Upper lobe of right lung (tissue), 1 donor: Measurements from ENCODE around the gene TCF7L2. TPM values are rescaled to one million over a fixed set of nuclear protein-coding genes. Genes with fewer than 3 reads are reported as not detected.

Source experiments
- ATAC-seq: fragments of 200-7000 bp; cut with Tn5 transposase; one replicate; pipeline ENCODE4 v1.9.1; 2020; ENCODE audit warnings: mild to moderate bottlenecking, moderate library complexity
- DNase-seq: peaks from one replicate; pipeline ENCODE4 v3.0.0-alpha.2; 2020
- H3K27ac ChIP-seq: fragments of 200-600 bp; one replicate; pipeline ENCODE4 v1.8.0; 2022
- H3K27me3 ChIP-seq: fragments of 200-600 bp; one replicate; pipeline ENCODE4 v1.8.0; 2022; ENCODE audit warnings: mild to moderate bottlenecking
- H3K36me3 ChIP-seq: fragments of 200-600 bp; one replicate; pipeline ENCODE4 v1.8.0; 2022
- H3K4me1 ChIP-seq: fragments of 200-600 bp; one replicate; pipeline ENCODE4 v1.8.0; 2022
- H3K4me3 ChIP-seq: fragments of 200-600 bp; one replicate; pipeline ENCODE4 v1.8.0; 2022; ENCODE audit warnings: mild to moderate bottlenecking
- H3K9me3 ChIP-seq: fragments of 200-600 bp; one replicate; pipeline ENCODE4 v1.8.0; 2022
- intact Hi-C: fragments of 100-400 bp; cut with DNase I; formaldehyde crosslinking; loops from one replicate; pipeline ENCODE4 v1.11.0; 2022
- total RNA-seq: library from RNA; stranded (reverse); fragmentation: NEBNext Ultra II Directional; extraction: Animal tissue kit (Norgen Biotek cat#: 25700); gene quantifications from one replicate; pipeline ENCODE4 v1.2.1, GENCODE V29; 2021
- TF ChIP-seq, protein P1 (sequence below): fragments of 200-600 bp; IDR thresholded peaks from one replicate; pipeline ENCODE4 v1.8.0; 2022; ENCODE audit warnings: antibody characterized with exemption
- donor health status: DM: no; HTN: yes; CAD: no; lungs with severe emphysema.

Gene TCF7L2
- total RNA-seq, 1 donor from 2014 or later, result 47.4 TPM

DNA sequence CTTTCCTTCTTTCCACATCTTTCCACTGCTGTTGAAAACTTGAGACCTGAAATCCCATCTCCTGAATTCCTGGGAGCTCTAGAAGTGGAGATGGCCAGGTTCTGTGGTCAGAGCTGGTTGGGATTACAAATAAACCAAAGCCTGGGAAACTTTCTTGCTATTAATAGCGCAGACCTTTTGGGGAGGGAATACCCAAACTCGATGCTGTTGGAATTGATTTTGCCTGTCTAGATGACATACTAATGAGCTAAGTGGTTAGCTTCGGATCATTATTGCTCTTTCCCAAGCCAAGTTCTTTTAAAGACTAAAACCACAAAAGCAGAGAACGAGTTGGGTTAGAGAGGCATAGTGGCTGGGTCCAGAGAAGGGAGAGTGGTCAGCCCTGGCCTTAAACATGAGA, 76.6 kb downstream of the TCF7L2 start:
- no peaks in the 10 kb centered on the region for H3K36me3 ChIP-seq
- intact Hi-C loops, result no loop called here
- no peaks in the 10 kb centered on the region for H3K9me3 ChIP-seq
- no peak overlapping the region for H3K4me3 ChIP-seq
- no peaks in the 10 kb centered on the region for H3K27me3 ChIP-seq
- no peak for ATAC-seq
- peaks cover 36% of the 10 kb centered on the region for H3K4me1 ChIP-seq
- TF ChIP-seq, protein P1, sequence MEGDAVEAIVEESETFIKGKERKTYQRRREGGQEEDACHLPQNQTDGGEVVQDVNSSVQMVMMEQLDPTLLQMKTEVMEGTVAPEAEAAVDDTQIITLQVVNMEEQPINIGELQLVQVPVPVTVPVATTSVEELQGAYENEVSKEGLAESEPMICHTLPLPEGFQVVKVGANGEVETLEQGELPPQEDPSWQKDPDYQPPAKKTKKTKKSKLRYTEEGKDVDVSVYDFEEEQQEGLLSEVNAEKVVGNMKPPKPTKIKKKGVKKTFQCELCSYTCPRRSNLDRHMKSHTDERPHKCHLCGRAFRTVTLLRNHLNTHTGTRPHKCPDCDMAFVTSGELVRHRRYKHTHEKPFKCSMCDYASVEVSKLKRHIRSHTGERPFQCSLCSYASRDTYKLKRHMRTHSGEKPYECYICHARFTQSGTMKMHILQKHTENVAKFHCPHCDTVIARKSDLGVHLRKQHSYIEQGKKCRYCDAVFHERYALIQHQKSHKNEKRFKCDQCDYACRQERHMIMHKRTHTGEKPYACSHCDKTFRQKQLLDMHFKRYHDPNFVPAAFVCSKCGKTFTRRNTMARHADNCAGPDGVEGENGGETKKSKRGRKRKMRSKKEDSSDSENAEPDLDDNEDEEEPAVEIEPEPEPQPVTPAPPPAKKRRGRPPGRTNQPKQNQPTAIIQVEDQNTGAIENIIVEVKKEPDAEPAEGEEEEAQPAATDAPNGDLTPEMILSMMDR, result no peak
- no peak overlapping the region for H3K27ac ChIP-seq
- DNase-seq, result no peak

DNA sequence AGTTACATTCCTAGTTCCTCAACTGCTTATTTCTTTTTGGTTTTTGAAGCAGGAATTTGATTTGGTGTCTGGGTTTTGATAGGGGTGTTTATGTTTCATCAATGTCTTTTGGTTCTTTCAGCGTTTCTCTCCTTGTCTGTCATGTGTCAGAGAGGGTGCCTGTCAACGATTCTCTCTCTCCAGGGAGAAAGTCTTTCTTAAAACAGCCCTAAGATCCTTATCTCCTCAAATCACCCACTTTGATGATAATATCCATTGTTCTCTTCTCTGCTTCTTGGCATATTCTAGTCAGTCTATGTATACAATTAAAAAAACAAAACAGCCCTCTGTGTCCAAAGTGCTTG, 77.2 kb downstream of the TCF7L2 start:
- DNase-seq, result no peak
- ATAC-seq, result no peak
- Histone ChIP-seq H3K27me3 (no peaks in the 10 kb centered on the region), H3K27ac (no peak overlapping the region), H3K4me1 (peaks cover 31% of the 10 kb centered on the region), H3K9me3 (no peaks in the 10 kb centered on the region), H3K36me3 (no peaks in the 10 kb centered on the region), H3K4me3 (no peak overlapping the region)
- TF ChIP-seq, protein P1, result no peak
- intact Hi-C loops, result no loop called here

DNA sequence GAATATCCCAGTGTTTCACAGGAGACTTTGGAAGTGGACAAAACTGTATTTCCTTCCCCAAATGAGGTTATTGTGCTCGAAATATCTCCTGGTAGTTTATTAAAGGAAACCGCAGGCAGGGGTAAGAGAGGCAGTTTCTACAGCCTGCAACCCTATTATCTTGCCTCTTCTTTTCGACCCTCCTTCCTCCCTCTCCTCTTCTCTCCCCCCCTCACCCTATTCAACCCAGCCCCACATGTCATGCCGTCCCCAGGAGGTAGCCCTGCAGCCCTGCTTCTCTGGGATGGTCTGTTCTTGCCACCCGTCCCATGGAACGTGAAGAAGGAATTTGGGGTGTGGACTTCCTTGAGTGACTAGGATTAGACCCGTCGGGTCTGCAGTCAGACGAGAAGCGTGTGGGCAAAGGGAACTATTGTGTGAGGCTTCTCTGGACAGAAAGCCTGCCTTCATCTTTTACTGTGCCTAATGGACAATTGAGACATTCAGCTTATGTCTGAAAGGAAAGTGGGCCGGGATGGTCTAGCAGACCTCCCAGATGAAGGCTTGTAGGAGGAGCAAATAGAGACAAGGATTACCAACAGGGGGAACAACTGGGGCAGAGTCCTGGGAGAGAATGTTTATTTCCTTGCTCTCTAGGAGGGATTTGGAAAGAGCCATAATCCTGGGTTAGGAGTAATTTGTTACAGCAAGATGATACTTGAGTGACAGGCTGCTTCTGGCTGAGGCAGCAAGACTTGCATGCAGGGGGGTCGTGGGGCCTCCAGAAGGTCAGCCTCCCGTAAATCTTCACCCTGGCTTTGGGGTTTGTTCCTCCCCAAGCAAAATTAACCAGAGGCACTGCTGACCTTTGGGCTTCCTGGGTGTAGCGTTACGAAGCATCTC, 77.8 kb downstream of the TCF7L2 start:
- H3K4me3 ChIP-seq, result no peak overlapping the region

DNA sequence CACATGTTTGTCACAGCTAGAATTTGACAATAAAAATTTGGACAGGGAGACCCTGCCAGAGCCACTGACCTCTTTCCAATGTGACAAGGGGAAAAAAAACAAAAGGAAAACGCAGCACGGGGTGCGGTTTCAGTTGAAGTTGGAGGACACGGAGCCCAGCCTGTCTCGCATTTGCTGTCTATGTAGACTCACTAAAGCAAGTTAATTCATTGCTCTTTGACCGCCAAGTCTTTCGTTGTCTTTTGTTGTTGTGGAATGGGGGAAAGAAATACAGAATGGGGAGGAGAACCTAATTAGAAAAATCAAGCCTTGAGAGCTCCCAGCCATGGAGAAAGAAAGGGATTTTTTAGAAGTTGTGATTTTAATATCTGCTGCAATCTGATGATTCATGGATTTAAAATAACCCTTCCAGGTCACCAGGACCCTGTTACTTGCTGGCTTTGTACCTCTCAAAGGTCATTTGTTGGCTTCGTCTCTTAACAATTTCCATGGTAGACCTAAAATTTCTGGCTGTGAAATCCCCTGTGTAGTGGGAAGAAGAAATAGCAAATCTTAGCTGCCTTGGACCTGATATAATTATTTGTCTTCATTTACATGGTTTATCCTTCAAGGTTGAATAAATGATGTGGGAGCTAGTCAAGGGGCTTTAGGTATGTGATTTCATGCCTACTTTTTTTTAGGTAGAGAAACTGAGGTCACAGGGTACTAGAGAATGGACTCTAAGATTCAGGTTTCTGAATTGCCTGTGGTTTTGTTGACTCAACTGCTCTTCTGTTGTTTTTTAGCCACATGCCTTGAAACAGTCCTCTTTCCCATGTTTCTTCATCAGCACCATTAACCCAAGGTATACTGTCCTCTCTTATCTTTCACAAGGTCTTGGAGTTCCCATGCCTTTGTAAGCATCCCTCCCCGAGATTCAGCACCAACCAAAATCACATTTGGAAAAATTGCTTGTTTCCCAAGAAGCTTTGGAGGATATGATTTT, 78.7 kb downstream of the TCF7L2 start:
- TF ChIP-seq, protein P1, result no peak
- peak overlapping the region; percentile 3 for H3K27ac ChIP-seq
- intact Hi-C loops, result no loop called here
- H3K36me3 ChIP-seq, result no peaks in the 10 kb centered on the region
- H3K4me3 ChIP-seq, result no peak overlapping the region
- DNase-seq (no peak), ATAC-seq (no peak)
- H3K4me1 ChIP-seq, result peaks cover 24% of the 10 kb centered on the region
- no peaks in the 10 kb centered on the region for H3K9me3 ChIP-seq
- no peaks in the 10 kb centered on the region for H3K27me3 ChIP-seq

More for the DNA sequence above, 77.8 kb downstream of the TCF7L2 start:
- intact Hi-C loops, result no loop called here
- Histone ChIP-seq H3K27me3 (no peaks in the 10 kb centered on the region), H3K4me1 (peaks cover 25% of the 10 kb centered on the region), H3K27ac (peak overlapping the region; percentile 3), H3K9me3 (no peaks in the 10 kb centered on the region), H3K36me3 (no peaks in the 10 kb centered on the region)
- TF ChIP-seq, protein P1, result no peak
- ATAC-seq (peak; percentile 59), DNase-seq (no peak)

DNA sequence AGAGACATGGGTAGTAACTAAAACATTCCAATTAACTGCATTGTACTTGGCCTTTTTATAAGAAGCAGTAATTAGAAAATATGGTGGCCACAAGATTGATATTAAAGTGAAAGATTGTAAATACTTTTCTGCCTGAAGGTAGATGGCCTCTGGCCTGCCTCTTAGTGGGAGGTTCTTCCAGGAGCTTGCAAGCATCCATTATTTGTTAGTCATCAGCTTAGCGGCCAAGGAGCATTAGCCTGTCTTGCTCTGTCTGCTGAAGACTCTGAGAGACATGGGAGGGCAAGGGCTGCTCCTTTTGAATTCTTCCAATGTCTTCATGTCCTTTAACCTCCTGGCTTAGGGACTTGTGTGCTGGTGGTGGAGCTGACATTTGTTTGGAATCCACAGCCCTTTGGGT, 80.4 kb downstream of the TCF7L2 start:
- no peak overlapping the region for H3K4me3 ChIP-seq
- intact Hi-C loops, result no loop called here
- TF ChIP-seq, protein P1, result no peak
- H3K9me3 ChIP-seq, result no peaks in the 10 kb centered on the region
- peaks cover 25% of the 10 kb centered on the region for H3K4me1 ChIP-seq
- ATAC-seq (no peak), DNase-seq (no peak)
- H3K36me3 ChIP-seq, result no peaks in the 10 kb centered on the region
- no peak overlapping the region for H3K27ac ChIP-seq
- H3K27me3 ChIP-seq, result no peaks in the 10 kb centered on the region
